GM23338 (cell line): ENCODE measurements around the gene DLST. TPM values are rescaled to one million over a fixed set of nuclear protein-coding genes. Genes with fewer than 3 reads are reported as not detected.

Experiments used
- CREB1 ChIP-seq: fragments of 250-450 bp; sonication (Bioruptor Pico); IDR thresholded peaks from 2 replicates; pipeline ENCODE4 v1.5.0; 2020; ENCODE audit warnings: low read depth, mild to moderate bottlenecking, moderate library complexity
- CTCF ChIP-seq, 2 experiments: fragments of 200-600 bp in 1 of 2; sonication (generic) in 1 of 2; conservative IDR thresholded peaks; 2 replicates each; pipeline versions ENCODE4 v1.5.1 to v1.6.1; 2016 to 2017; ENCODE audit warnings: antibody characterized with exemption in 2 of 2, low read depth in 2 of 2, mild to moderate bottlenecking in 2 of 2, moderate library complexity in 1 of 2
- ETS1 ChIP-seq: IDR thresholded peaks from 2 replicates; pipeline ENCODE4 v1.6.1; 2016; ENCODE audit warnings: antibody characterized with exemption
- EZH2 ChIP-seq: fragments of 200-600 bp; sonication (generic); IDR thresholded peaks from one replicate; pipeline ENCODE4 v1.8.0; 2017; ENCODE audit warnings: antibody characterized with exemption, mild to moderate bottlenecking, low read depth; ENCODE audit not compliant: unreplicated experiment
- EZH2phosphoT487 ChIP-seq: fragments of 200-600 bp; sonication (generic); IDR thresholded peaks from one replicate; pipeline ENCODE4 v1.8.1; 2018; ENCODE audit warnings: antibody characterized with exemption; ENCODE audit not compliant: unreplicated experiment
- JUNB ChIP-seq: IDR thresholded peaks from one replicate; pipeline ENCODE4 v1.6.1; 2016; ENCODE audit warnings: antibody characterized with exemption; ENCODE audit not compliant: unreplicated experiment
- REST ChIP-seq: IDR thresholded peaks from one replicate; pipeline ENCODE4 v1.6.1; 2018; ENCODE audit warnings: antibody characterized with exemption; ENCODE audit not compliant: unreplicated experiment
- STAT1 ChIP-seq: IDR thresholded peaks from one replicate; pipeline ENCODE4 v1.6.1; 2016; ENCODE audit warnings: antibody characterized with exemption; ENCODE audit not compliant: unreplicated experiment
- ZNF114 ChIP-seq: fragments of 250-450 bp; sonication (Bioruptor Pico); IDR thresholded peaks from 2 replicates; pipeline ENCODE4 v1.5.0; 2020; ENCODE audit warnings: mild to moderate bottlenecking, moderate library complexity
- ZNF331 ChIP-seq: fragments of 250-450 bp; sonication (Bioruptor Pico); IDR thresholded peaks from 2 replicates; pipeline ENCODE4 v1.5.0; 2020; ENCODE audit warnings: low read depth, mild to moderate bottlenecking, moderate library complexity
- ZNF462 ChIP-seq: fragments of 250-450 bp; sonication (Bioruptor Pico); IDR thresholded peaks from 2 replicates; pipeline ENCODE4 v1.5.0; 2020; ENCODE audit warnings: mild to moderate bottlenecking, moderate library complexity
- polyA plus RNA-seq: library from polyadenylated mRNA; unstranded; fragments of >200 nt; fragmentation: Nextera tagmentation; extraction: Ambion mirVana; gene quantifications from 2 replicates; pipeline ENCODE4 v1.2.1, GENCODE V29; 2016
- total RNA-seq: library from RNA; depleted of rRNA; stranded (reverse); fragments of >200 nt; shearing (Covaris generic); gene quantifications from 2 replicates; pipeline ENCODE4 v1.2.3, GENCODE V29; 2014

DLST gene
- total and polyA plus RNA-seq, 2 experiments from 2014 or later = 11.2 to 106 TPM

GRCh38 chr14:74841230-74842207 lies 40.2 kb upstream of the DLST start (continued):
- TF ChIP-seq ZNF462 (CRISPR knock-in tag) (no peak), JUNB (no peak), CTCF (conservative IDR thresholded peaks at IDR 0.05; ENCODE audit: low read depth in 2 of 2) (no peak), ETS1 (no peak), STAT1 (no peak), CREB1 (CRISPR knock-in tag) (no peak), ZNF331 (no peak), EZH2phosphoT487 (no peak), EZH2 (no peak), ZNF114 (CRISPR knock-in tag) (no peak), REST (no peak)
